GM12878 (cell line): ENCODE measurements around the gene IFITM5. TPM values are rescaled to one million over a fixed set of nuclear protein-coding genes. Genes with fewer than 3 reads are reported as not detected.

Experiments
- BACH1 ChIP-seq: fragments of 450-650 bp; IDR thresholded peaks from 2 replicates; pipeline ENCODE4 v1.6.1; 2017; ENCODE audit warnings: mild to moderate bottlenecking, borderline replicate concordance
- EED ChIP-seq: sonication (generic); IDR thresholded peaks from 2 replicates; pipeline ENCODE4 v1.6.1; 2016; ENCODE audit warnings: antibody characterized with exemption, low read depth
- ETV6 ChIP-seq, 2 experiments: fragments of 450-650 bp in 1 of 2; IDR thresholded peaks in 1 of 2; conservative IDR thresholded peaks in 1 of 2; 2 replicates each; pipeline ENCODE4 v1.6.1; 2014; ENCODE audit warnings: antibody characterized with exemption in 1 of 2, borderline replicate concordance in 1 of 2, low read depth in 1 of 2, mild to moderate bottlenecking in 1 of 2, moderate library complexity in 1 of 2
- EZH2 ChIP-seq: IDR thresholded peaks from 2 replicates; pipeline ENCODE4 v1.6.1; 2012; ENCODE audit warnings: low read depth, mild to moderate bottlenecking, control low read depth, inconsistent platforms, low read length, borderline replicate concordance; ENCODE audit not compliant: control insufficient read depth
- IRF4 ChIP-seq: IDR thresholded peaks from 2 replicates; pipeline ENCODE4 v1.6.1; 2011; ENCODE audit warnings: low read depth, low read length
- KLF5 ChIP-seq: fragments of 450-650 bp; IDR thresholded peaks from 2 replicates; pipeline ENCODE4 v1.6.1; 2014; ENCODE audit warnings: mild to moderate bottlenecking; ENCODE audit not compliant: partially characterized antibody
- MXI1 ChIP-seq: fragments of 150-350 bp; IDR thresholded peaks from 2 replicates; pipeline ENCODE4 v1.6.1; 2011; ENCODE audit warnings: low read depth, mild to moderate bottlenecking, inconsistent platforms, low read length, improper control_type of control experiment
- MYB ChIP-seq: fragments of 150-350 bp; IDR thresholded peaks from 2 replicates; pipeline ENCODE4 v1.6.1; 2014; ENCODE audit warnings: mild to moderate bottlenecking, low read depth, low read length, borderline replicate concordance
- NBN ChIP-seq: fragments of 450-650 bp; IDR thresholded peaks from 2 replicates; pipeline ENCODE4 v1.6.1; 2016
- NFXL1 ChIP-seq: fragments of 450-650 bp; IDR thresholded peaks from 2 replicates; pipeline ENCODE4 v1.6.1; 2017; ENCODE audit warnings: antibody characterized with exemption, mild to moderate bottlenecking, borderline replicate concordance
- PAX8 ChIP-seq: fragments of 450-650 bp; IDR thresholded peaks from 2 replicates; pipeline ENCODE4 v1.6.1; 2017; ENCODE audit warnings: mild to moderate bottlenecking, moderate library complexity
- PML ChIP-seq: IDR thresholded peaks from 2 replicates; pipeline ENCODE4 v1.6.1; 2012; ENCODE audit warnings: low read length, inconsistent platforms
- POLR2A ChIP-seq: IDR thresholded peaks from 2 replicates; pipeline ENCODE4 v1.6.1; 2011; ENCODE audit warnings: low read depth, mild to moderate bottlenecking, low read length
- POLR2AphosphoS2 ChIP-seq: IDR thresholded peaks from 2 replicates; pipeline ENCODE4 v1.6.1; 2011; ENCODE audit warnings: low read depth, mild to moderate bottlenecking, low read length, improper control_type of control experiment, moderate library complexity
- RCOR1 ChIP-seq: conservative IDR thresholded peaks from 2 replicates; pipeline ENCODE4 v1.6.1; 2012; ENCODE audit warnings: low read depth, low read length, improper control_type of control experiment
- polyA plus RNA-seq, 11 experiments: library from polyadenylated mRNA; depleted of rRNA in 4 of 11; unstranded in 6 of 11; stranded (reverse) in 5 of 11; fragments of >200 nt; fragmentation: Nextera tagmentation in 4 of 11; fragmentation: Illumina TruSeq in 1 of 11; extraction: Ambion mirVana in 4 of 11; extraction: Trizol in 1 of 11; gene quantifications; 1 replicate in 1 of 11; 2 replicates in 10 of 11; pipeline versions ENCODE4 v1.2.1 to v1.2.3, GENCODE V29; 2011 to 2016; ENCODE audit warnings: inconsistent platforms in 2 of 11, missing spikeins in 2 of 11, low read depth in 1 of 11
- total RNA-seq, 4 experiments: library from RNA; depleted of rRNA in 3 of 4; stranded (reverse); fragments of >200 nt in 3 of 4; fragmentation: Illumina TruSeq in 1 of 4; extraction: Trizol in 1 of 4; gene quantifications; 2 replicates each; pipeline versions ENCODE4 v1.2.1 to v1.2.3, GENCODE V29; 2013 to 2021
- TF ChIP-seq, protein P1 (sequence below): IDR thresholded peaks from 2 replicates; pipeline ENCODE4 v1.6.1; 2012; ENCODE audit warnings: improper control_type of control experiment, low read depth, low read length; ENCODE audit not compliant: insufficient replicate concordance
- TF ChIP-seq, protein P2 (sequence below): fragments of 450-650 bp; IDR thresholded peaks from 2 replicates; pipeline ENCODE4 v1.6.1; 2017; ENCODE audit warnings: mild to moderate bottlenecking, moderate library complexity
- TF ChIP-seq, protein P3 (sequence below): fragments of 450-650 bp; IDR thresholded peaks from 2 replicates; pipeline ENCODE4 v1.6.1; 2017; ENCODE audit warnings: antibody characterized with exemption, mild to moderate bottlenecking, moderate library complexity

IFITM5 gene
- total and polyA plus RNA-seq, 10 of the 15 experiments (the other 5 are each of a cell fraction or from before 2014, with no cell fraction given) = not detected

DNA sequence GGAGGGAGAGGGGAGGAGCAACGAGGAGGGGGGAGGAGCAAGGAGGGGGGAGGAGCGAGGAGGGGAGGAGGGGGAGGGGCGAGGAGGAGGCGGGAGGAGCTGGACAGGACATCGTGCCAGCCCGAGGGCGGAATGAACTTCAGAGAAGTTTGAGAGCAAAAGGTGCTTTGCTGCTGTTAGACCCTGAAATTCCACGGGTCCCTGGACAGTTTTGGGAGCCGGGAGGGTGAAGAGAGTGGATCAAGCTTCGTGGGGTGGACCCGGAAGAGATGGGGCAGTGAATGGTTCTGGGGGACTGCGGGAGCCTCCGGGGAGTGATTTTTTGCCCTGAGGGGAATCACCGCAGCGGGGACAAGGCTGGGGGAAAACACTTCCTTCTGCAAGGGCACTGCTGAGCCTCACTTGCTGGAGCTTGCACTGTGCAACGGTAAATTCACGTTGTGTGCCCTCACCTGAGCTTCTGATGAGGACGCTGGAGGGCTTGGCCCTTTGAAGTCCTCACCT lies 31.8 kb downstream of the IFITM5 start (continued):
- TF ChIP-seq, protein P1, sequence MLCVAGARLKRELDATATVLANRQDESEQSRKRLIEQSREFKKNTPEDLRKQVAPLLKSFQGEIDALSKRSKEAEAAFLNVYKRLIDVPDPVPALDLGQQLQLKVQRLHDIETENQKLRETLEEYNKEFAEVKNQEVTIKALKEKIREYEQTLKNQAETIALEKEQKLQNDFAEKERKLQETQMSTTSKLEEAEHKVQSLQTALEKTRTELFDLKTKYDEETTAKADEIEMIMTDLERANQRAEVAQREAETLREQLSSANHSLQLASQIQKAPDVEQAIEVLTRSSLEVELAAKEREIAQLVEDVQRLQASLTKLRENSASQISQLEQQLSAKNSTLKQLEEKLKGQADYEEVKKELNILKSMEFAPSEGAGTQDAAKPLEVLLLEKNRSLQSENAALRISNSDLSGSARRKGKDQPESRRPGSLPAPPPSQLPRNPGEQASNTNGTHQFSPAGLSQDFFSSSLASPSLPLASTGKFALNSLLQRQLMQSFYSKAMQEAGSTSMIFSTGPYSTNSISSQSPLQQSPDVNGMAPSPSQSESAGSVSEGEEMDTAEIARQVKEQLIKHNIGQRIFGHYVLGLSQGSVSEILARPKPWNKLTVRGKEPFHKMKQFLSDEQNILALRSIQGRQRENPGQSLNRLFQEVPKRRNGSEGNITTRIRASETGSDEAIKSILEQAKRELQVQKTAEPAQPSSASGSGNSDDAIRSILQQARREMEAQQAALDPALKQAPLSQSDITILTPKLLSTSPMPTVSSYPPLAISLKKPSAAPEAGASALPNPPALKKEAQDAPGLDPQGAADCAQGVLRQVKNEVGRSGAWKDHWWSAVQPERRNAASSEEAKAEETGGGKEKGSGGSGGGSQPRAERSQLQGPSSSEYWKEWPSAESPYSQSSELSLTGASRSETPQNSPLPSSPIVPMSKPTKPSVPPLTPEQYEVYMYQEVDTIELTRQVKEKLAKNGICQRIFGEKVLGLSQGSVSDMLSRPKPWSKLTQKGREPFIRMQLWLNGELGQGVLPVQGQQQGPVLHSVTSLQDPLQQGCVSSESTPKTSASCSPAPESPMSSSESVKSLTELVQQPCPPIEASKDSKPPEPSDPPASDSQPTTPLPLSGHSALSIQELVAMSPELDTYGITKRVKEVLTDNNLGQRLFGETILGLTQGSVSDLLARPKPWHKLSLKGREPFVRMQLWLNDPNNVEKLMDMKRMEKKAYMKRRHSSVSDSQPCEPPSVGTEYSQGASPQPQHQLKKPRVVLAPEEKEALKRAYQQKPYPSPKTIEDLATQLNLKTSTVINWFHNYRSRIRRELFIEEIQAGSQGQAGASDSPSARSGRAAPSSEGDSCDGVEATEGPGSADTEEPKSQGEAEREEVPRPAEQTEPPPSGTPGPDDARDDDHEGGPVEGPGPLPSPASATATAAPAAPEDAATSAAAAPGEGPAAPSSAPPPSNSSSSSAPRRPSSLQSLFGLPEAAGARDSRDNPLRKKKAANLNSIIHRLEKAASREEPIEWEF = no peak
- TF ChIP-seq NBN = peak; percentile 86
- no peak for TF ChIP-seq PAX8
- TF ChIP-seq RCOR1 = no peak; the same call in 1 of the 2 replicates
- no peak for TF ChIP-seq PML
- no peak; the same call in 1 of the 2 replicates for TF ChIP-seq POLR2A
- TF ChIP-seq BACH1 = peak; percentile 65; the same call in 1 of the 2 replicates
- 0 out of 2 replicates have a peak, but pooled peaks have one; percentile 56 for TF ChIP-seq POLR2AphosphoS2
- TF ChIP-seq, protein P2, sequence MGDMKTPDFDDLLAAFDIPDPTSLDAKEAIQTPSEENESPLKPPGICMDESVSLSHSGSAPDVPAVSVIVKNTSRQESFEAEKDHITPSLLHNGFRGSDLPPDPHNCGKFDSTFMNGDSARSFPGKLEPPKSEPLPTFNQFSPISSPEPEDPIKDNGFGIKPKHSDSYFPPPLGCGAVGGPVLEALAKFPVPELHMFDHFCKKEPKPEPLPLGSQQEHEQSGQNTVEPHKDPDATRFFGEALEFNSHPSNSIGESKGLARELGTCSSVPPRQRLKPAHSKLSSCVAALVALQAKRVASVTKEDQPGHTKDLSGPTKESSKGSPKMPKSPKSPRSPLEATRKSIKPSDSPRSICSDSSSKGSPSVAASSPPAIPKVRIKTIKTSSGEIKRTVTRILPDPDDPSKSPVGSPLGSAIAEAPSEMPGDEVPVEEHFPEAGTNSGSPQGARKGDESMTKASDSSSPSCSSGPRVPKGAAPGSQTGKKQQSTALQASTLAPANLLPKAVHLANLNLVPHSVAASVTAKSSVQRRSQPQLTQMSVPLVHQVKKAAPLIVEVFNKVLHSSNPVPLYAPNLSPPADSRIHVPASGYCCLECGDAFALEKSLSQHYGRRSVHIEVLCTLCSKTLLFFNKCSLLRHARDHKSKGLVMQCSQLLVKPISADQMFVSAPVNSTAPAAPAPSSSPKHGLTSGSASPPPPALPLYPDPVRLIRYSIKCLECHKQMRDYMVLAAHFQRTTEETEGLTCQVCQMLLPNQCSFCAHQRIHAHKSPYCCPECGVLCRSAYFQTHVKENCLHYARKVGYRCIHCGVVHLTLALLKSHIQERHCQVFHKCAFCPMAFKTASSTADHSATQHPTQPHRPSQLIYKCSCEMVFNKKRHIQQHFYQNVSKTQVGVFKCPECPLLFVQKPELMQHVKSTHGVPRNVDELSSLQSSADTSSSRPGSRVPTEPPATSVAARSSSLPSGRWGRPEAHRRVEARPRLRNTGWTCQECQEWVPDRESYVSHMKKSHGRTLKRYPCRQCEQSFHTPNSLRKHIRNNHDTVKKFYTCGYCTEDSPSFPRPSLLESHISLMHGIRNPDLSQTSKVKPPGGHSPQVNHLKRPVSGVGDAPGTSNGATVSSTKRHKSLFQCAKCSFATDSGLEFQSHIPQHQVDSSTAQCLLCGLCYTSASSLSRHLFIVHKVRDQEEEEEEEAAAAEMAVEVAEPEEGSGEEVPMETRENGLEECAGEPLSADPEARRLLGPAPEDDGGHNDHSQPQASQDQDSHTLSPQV = no peak
- no peak for TF ChIP-seq IRF4
- TF ChIP-seq, protein P3, sequence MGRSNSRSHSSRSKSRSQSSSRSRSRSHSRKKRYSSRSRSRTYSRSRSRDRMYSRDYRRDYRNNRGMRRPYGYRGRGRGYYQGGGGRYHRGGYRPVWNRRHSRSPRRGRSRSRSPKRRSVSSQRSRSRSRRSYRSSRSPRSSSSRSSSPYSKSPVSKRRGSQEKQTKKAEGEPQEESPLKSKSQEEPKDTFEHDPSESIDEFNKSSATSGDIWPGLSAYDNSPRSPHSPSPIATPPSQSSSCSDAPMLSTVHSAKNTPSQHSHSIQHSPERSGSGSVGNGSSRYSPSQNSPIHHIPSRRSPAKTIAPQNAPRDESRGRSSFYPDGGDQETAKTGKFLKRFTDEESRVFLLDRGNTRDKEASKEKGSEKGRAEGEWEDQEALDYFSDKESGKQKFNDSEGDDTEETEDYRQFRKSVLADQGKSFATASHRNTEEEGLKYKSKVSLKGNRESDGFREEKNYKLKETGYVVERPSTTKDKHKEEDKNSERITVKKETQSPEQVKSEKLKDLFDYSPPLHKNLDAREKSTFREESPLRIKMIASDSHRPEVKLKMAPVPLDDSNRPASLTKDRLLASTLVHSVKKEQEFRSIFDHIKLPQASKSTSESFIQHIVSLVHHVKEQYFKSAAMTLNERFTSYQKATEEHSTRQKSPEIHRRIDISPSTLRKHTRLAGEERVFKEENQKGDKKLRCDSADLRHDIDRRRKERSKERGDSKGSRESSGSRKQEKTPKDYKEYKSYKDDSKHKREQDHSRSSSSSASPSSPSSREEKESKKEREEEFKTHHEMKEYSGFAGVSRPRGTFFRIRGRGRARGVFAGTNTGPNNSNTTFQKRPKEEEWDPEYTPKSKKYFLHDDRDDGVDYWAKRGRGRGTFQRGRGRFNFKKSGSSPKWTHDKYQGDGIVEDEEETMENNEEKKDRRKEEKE = no peak
- TF ChIP-seq KLF5 = no peak
- TF ChIP-seq NFXL1 = no peak; the same call in 1 of the 2 replicates
- TF ChIP-seq MXI1 = peak; percentile 40; the same call in 1 of the 2 replicates
- TF ChIP-seq EZH2 = no peak
- TF ChIP-seq MYB = no peak
- TF ChIP-seq EED = no peak
- no peak for TF ChIP-seq ETV6 (conservative IDR thresholded peaks at IDR 0.05 in 1 of 2, IDR thresholded peaks at IDR 0.05 in 1 of 2; ENCODE audit: borderline replicate concordance in 1 of 2, low read depth in 1 of 2)
